ENCODE measurements around the gene HERC4. TPM values are rescaled to one million over a fixed set of nuclear protein-coding genes. Genes with fewer than 3 reads are reported as not detected.

Gene HERC4
- total and polyA plus RNA-seq, 9 of the 15 experiments (the other 6 are each of a cell fraction or from before 2014, with no cell fraction given): 12.5 to 33.5 (median 22.8) TPM

DNA sequence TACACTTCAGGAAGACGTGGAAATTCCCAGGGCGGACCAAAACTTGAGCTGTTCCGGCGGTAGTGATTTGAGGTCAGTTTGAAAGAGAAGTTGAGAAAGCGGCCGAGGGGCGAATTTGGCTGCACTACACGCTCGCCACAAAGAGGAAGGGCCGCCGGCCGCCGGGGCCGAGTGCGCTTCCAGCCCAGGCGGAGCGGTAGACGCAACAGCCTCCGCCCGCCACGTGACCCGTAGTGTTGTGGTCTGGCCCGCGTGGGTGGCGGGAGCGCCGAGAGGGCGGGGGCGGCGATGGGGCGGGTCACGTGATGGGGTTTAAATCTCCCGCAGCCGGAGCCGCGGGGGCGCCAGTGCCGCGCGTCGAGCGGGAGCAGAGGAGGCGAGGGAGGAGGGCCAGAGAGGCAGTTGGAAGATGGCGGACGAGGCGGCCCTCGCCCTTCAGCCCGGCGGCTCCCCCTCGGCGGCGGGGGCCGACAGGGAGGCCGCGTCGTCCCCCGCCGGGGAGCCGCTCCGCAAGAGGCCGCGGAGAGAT lies 190.7 kb downstream of the HERC4 start, which contains the start of gene SIRT1 (continued):
- TF ChIP-seq PYGO2 (tag; IDR thresholded peaks at IDR 0.05) (no peak), MIER1 (IDR thresholded peaks at IDR 0.05; ENCODE audit: low read depth) (no peak; the same call in 1 of the 2 replicates), GMEB1 (CRISPR knock-in tag; IDR thresholded peaks at IDR 0.05) (peak; percentile 71), POLR2H (tag; IDR thresholded peaks at IDR 0.05; ENCODE audit: low read depth) (peak; percentile 96), ZNF212 (CRISPR knock-in tag; IDR thresholded peaks at IDR 0.05) (no peak), SMARCB1 (IDR thresholded peaks at IDR 0.05; ENCODE audit: insufficient read length, low read depth) (no peak), ZNF3 (CRISPR knock-in tag; IDR thresholded peaks at IDR 0.05) (no peak), ELF2 (CRISPR knock-in tag; IDR thresholded peaks at IDR 0.05) (no peak), MAFF (IDR thresholded peaks at IDR 0.05; ENCODE audit: low read length) (no peak), ZC3H4 (CRISPR knock-in tag; IDR thresholded peaks at IDR 0.05; ENCODE audit: borderline replicate concordance) (no peak), PURB (CRISPR knock-in tag; IDR thresholded peaks at IDR 0.05; ENCODE audit: low read depth) (no peak), TFE3 (CRISPR knock-in tag; IDR thresholded peaks at IDR 0.05) (peak; percentile 100), HDAC1 (IDR thresholded peaks at IDR 0.05) (peak in 1 of 2 experiments; percentile 94; a peak in 3 of 4 replicates), CC2D1A (IDR thresholded peaks at IDR 0.05) (no peak), FOXK2 (conservative IDR thresholded peaks at IDR 0.05 in 1 of 2, IDR thresholded peaks at IDR 0.05 in 1 of 2; ENCODE audit: low read depth in 2 of 2) (peak; percentile 99 to 100), LARP7 (IDR thresholded peaks at IDR 0.05) (no peak), SREBF1 (IDR thresholded peaks at IDR 0.05; ENCODE audit: borderline replicate concordance, low read depth, low read length) (no peak; the same call in 1 of the 2 replicates), NBN (IDR thresholded peaks at IDR 0.05; ENCODE audit: low read depth) (peak; percentile 83), HIVEP1 (CRISPR knock-in tag; IDR thresholded peaks at IDR 0.05) (0 out of 2 replicates have a peak, but pooled peaks have one; percentile 42), PHF8 (IDR thresholded peaks at IDR 0.05; ENCODE audit: borderline replicate concordance, low read length) (peak; percentile 95)
- TF ChIP-seq, protein P1, sequence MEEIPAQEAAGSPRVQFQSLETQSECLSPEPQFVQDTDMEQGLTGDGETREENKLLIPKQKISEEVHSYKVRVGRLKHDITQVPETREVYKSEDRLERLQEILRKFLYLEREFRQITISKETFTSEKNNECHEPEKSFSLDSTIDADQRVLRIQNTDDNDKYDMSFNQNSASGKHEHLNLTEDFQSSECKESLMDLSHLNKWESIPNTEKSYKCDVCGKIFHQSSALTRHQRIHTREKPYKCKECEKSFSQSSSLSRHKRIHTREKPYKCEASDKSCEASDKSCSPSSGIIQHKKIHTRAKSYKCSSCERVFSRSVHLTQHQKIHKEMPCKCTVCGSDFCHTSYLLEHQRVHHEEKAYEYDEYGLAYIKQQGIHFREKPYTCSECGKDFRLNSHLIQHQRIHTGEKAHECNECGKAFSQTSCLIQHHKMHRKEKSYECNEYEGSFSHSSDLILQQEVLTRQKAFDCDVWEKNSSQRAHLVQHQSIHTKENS (CRISPR knock-in tag; IDR thresholded peaks at IDR 0.05): no peak
- TF ChIP-seq, protein P2, sequence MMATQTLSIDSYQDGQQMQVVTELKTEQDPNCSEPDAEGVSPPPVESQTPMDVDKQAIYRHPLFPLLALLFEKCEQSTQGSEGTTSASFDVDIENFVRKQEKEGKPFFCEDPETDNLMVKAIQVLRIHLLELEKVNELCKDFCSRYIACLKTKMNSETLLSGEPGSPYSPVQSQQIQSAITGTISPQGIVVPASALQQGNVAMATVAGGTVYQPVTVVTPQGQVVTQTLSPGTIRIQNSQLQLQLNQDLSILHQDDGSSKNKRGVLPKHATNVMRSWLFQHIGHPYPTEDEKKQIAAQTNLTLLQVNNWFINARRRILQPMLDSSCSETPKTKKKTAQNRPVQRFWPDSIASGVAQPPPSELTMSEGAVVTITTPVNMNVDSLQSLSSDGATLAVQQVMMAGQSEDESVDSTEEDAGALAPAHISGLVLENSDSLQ (IDR thresholded peaks at IDR 0.05): no peak
- TF ChIP-seq, protein P3, sequence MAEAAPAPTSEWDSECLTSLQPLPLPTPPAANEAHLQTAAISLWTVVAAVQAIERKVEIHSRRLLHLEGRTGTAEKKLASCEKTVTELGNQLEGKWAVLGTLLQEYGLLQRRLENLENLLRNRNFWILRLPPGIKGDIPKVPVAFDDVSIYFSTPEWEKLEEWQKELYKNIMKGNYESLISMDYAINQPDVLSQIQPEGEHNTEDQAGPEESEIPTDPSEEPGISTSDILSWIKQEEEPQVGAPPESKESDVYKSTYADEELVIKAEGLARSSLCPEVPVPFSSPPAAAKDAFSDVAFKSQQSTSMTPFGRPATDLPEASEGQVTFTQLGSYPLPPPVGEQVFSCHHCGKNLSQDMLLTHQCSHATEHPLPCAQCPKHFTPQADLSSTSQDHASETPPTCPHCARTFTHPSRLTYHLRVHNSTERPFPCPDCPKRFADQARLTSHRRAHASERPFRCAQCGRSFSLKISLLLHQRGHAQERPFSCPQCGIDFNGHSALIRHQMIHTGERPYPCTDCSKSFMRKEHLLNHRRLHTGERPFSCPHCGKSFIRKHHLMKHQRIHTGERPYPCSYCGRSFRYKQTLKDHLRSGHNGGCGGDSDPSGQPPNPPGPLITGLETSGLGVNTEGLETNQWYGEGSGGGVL (CRISPR knock-in tag; IDR thresholded peaks at IDR 0.05): no peak
